ENCODE measurements around the gene BGN.
A peak's percentile ranks its signal among the peaks of the same experiment; 100 is the strongest.

BGN gene

GRCh38 chrX:153501530-153501929 lies 6.8 kb downstream of the BGN start:
- H3K4me1 ChIP-seq (ENCODE audit: control insufficient read depth, insufficient read depth, low read length): no peaks in the 10 kb centered on the region
- H3K4me3 ChIP-seq (ENCODE audit: low read depth, low read length): no peak overlapping the region
- no peaks in the 10 kb centered on the region for H3K9me3 ChIP-seq (ENCODE audit: control insufficient read depth, insufficient read depth, low read depth, low read length)
- H3K36me3 ChIP-seq (ENCODE audit: control insufficient read depth in 2 of 2, insufficient read depth in 1 of 2, low read length in 2 of 2): no peaks in the 10 kb centered on the region
- TF ChIP-seq ZNF664 (tag by site-specific recombination; IDR thresholded peaks at IDR 0.05) (no peak), ZBTB21 (tag by site-specific recombination; IDR thresholded peaks at IDR 0.05) (no peak), ZNF16 (tag by site-specific recombination; IDR thresholded peaks at IDR 0.05; ENCODE audit: low read depth) (no peak), GLIS1 (tag by site-specific recombination; IDR thresholded peaks at IDR 0.05) (0 out of 2 replicates have a peak, but pooled peaks have one; percentile 2), ZNF654 (tag by site-specific recombination; IDR thresholded peaks at IDR 0.05; ENCODE audit: low read depth) (no peak)
- ChIA-PET POLR2A (no interaction called here), CTCF (no interaction called here)
- no peak overlapping the region for H3K27ac ChIP-seq (ENCODE audit: extremely low read depth, low read depth, low read length)

- no peaks in the 10 kb centered on the region for H3K36me3 ChIP-seq (ENCODE audit: control insufficient read depth in 2 of 2, insufficient read depth in 1 of 2, low read length in 2 of 2)
- POLR2A ChIA-PET: no interaction called here
- no peak overlapping the region for H3K4me3 ChIP-seq (ENCODE audit: low read depth, low read length)
- H3K4me1 ChIP-seq (ENCODE audit: control insufficient read depth, insufficient read depth, low read length): no peaks in the 10 kb centered on the region
- no peak overlapping the region for H3K27ac ChIP-seq (ENCODE audit: extremely low read depth, low read depth, low read length)
- TF ChIP-seq PRDM10 (tag by site-specific recombination; IDR thresholded peaks at IDR 0.05): no peak
- TF ChIP-seq ZIC2 (tag by site-specific recombination; IDR thresholded peaks at IDR 0.05): 0 out of 2 replicates have a peak, but pooled peaks have one; percentile 5
- TF ChIP-seq KLF17 (tag by site-specific recombination; IDR thresholded peaks at IDR 0.05): no peak
- no peak for TF ChIP-seq ZNF561 (tag by site-specific recombination; IDR thresholded peaks at IDR 0.05; ENCODE audit: borderline replicate concordance)
- no peak for TF ChIP-seq ZFP37 (tag by site-specific recombination; IDR thresholded peaks at IDR 0.05)
- CTCF ChIA-PET: no interaction called here
- H3K9me3 ChIP-seq (ENCODE audit: control insufficient read depth, insufficient read depth, low read depth, low read length): no peaks in the 10 kb centered on the region
Measured at GRCh38 chrX:153502131-153502530, 7.4 kb downstream of the BGN start.

GRCh38 chrX:153502796-153503195 lies 8.0 kb downstream of the BGN start:
- Histone ChIP-seq H3K36me3 (ENCODE audit: control insufficient read depth in 2 of 2, insufficient read depth in 1 of 2, low read length in 2 of 2) (no peaks in the 10 kb centered on the region), H3K9me3 (ENCODE audit: control insufficient read depth, insufficient read depth, low read depth, low read length) (no peaks in the 10 kb centered on the region), H3K27ac (ENCODE audit: extremely low read depth, low read depth, low read length) (no peak overlapping the region), H3K4me3 (ENCODE audit: low read depth, low read length) (no peak overlapping the region), H3K4me1 (ENCODE audit: control insufficient read depth, insufficient read depth, low read length) (no peaks in the 10 kb centered on the region)
- POLR2A ChIA-PET: no interaction called here
- TF ChIP-seq ZNF529 (tag by site-specific recombination; IDR thresholded peaks at IDR 0.05; ENCODE audit: insufficient replicate concordance): no peak
- TF ChIP-seq ZNF221 (tag by site-specific recombination; IDR thresholded peaks at IDR 0.05; ENCODE audit: borderline replicate concordance): no peak
- CTCF ChIA-PET: no interaction called here

- Histone ChIP-seq H3K4me3 (ENCODE audit: low read depth, low read length) (no peak overlapping the region), H3K36me3 (ENCODE audit: control insufficient read depth in 2 of 2, insufficient read depth in 1 of 2, low read length in 2 of 2) (no peaks in the 10 kb centered on the region), H3K9me3 (ENCODE audit: control insufficient read depth, insufficient read depth, low read depth, low read length) (no peaks in the 10 kb centered on the region), H3K27ac (ENCODE audit: extremely low read depth, low read depth, low read length) (no peak overlapping the region), H3K4me1 (ENCODE audit: control insufficient read depth, insufficient read depth, low read length) (no peaks in the 10 kb centered on the region)
- ChIA-PET POLR2A (no interaction called here), CTCF (interaction anchor here (0.6 to 4.2 kb wide), 4 partner anchors 33 to 108 kb away, joined by 3 to 81 read pairs (median 4); partner anchors contain the start of gene HAUS7)
- no peak for TF ChIP-seq ZNF660 (tag by site-specific recombination; IDR thresholded peaks at IDR 0.05)
- TF ChIP-seq ZFHX2 (tag by site-specific recombination; conservative IDR thresholded peaks at IDR 0.05): 0 out of 2 replicates have a peak, but pooled peaks have one; percentile 7
Measured at GRCh38 chrX:153504445-153505016, 9.8 kb downstream of the BGN start.
